HepG2 (cell line): ENCODE results near the gene ASXL1. TPM values are rescaled to one million over a fixed set of nuclear protein-coding genes. Genes with fewer than 3 reads are reported as not detected.
A peak's percentile ranks its signal among the peaks of the same experiment; 100 is the strongest.

ENCODE experiments used
- CCDC6 ChIP-seq: sonication (generic); formaldehyde crosslinking; IDR thresholded peaks from 2 replicates; pipeline ENCODE4 v1.8.1; 2022; ENCODE audit warnings: mild to moderate bottlenecking, missing genetic modification reagents, moderate library complexity
- DBP ChIP-seq: sonication (generic); formaldehyde crosslinking; IDR thresholded peaks from 2 replicates; pipeline ENCODE4 v1.4.0; 2020; ENCODE audit warnings: missing genetic modification reagents; ENCODE audit errors: not compliant biosample characterization
- FOXJ3 ChIP-seq: sonication (generic); formaldehyde crosslinking; IDR thresholded peaks from 2 replicates; pipeline ENCODE4 v1.4.0; 2020; ENCODE audit warnings: missing genetic modification reagents, mild to moderate bottlenecking, borderline replicate concordance
- HNF4G ChIP-seq, 2 experiments: sonication (generic) in 1 of 2; formaldehyde crosslinking in 1 of 2; IDR thresholded peaks; 2 replicates each; pipeline versions ENCODE4 v1.4.0 to v1.6.1; 2011 to 2020; ENCODE audit warnings: borderline replicate concordance in 2 of 2, low read depth in 2 of 2, mild to moderate bottlenecking in 2 of 2, low read length in 1 of 2, missing genetic modification reagents in 1 of 2, moderate library complexity in 1 of 2
- HOXA9 ChIP-seq: sonication (generic); formaldehyde crosslinking; IDR thresholded peaks from 2 replicates; pipeline ENCODE4 v1.8.1; 2022; ENCODE audit warnings: missing genetic modification reagents, mild to moderate bottlenecking, moderate library complexity, borderline replicate concordance
- NFRKB ChIP-seq: fragments of 450-650 bp; IDR thresholded peaks from 2 replicates; pipeline ENCODE4 v1.6.1; 2017
- NFYB ChIP-seq: sonication (generic); formaldehyde crosslinking; IDR thresholded peaks from 2 replicates; pipeline ENCODE4 v1.4.0; 2020; ENCODE audit warnings: missing genetic modification reagents
- RARG ChIP-seq: sonication (generic); formaldehyde crosslinking; IDR thresholded peaks from 2 replicates; pipeline ENCODE4 v1.4.0; 2020; ENCODE audit warnings: low read depth, mild to moderate bottlenecking, missing genetic modification reagents
- RORA ChIP-seq: sonication (generic); formaldehyde crosslinking; IDR thresholded peaks from 2 replicates; pipeline ENCODE4 v1.5.0; 2020; ENCODE audit warnings: mild to moderate bottlenecking, missing genetic modification reagents, moderate library complexity
- ZFP37 ChIP-seq: sonication (generic); formaldehyde crosslinking; IDR thresholded peaks from 2 replicates; pipeline ENCODE4 v1.4.0; 2020; ENCODE audit warnings: missing genetic modification reagents, borderline replicate concordance
- ZNF451 ChIP-seq: sonication (generic); formaldehyde crosslinking; IDR thresholded peaks from 2 replicates; pipeline ENCODE4 v1.5.0; 2020; ENCODE audit warnings: mild to moderate bottlenecking, missing genetic modification reagents
- ZNF543 ChIP-seq: sonication (generic); formaldehyde crosslinking; IDR thresholded peaks from 2 replicates; pipeline ENCODE4 v1.4.0; 2020; ENCODE audit warnings: mild to moderate bottlenecking, missing genetic modification reagents
- ZNF737 ChIP-seq: sonication (generic); formaldehyde crosslinking; IDR thresholded peaks from 2 replicates; pipeline ENCODE4 v1.5.0; 2020; ENCODE audit warnings: missing genetic modification reagents, mild to moderate bottlenecking, borderline replicate concordance
- ZNF879 ChIP-seq: sonication (generic); formaldehyde crosslinking; IDR thresholded peaks from 2 replicates; pipeline ENCODE4 v1.8.1; 2023; ENCODE audit warnings: missing genetic modification reagents
- polyA plus RNA-seq, 8 experiments: library from polyadenylated mRNA; depleted of rRNA in 3 of 8; stranded (reverse) in 7 of 8; unstranded in 1 of 8; fragments of >200 nt; fragmentation: Illumina TruSeq in 4 of 8; extraction: Trizol in 4 of 8; gene quantifications; 2 replicates each; pipeline versions ENCODE4 v1.2.1 to v1.2.3, GENCODE V29; 2011 to 2016; ENCODE audit warnings: low read depth in 4 of 8, missing spikeins in 1 of 8, mixed read lengths in 1 of 8; ENCODE audit not compliant: insufficient read depth in 1 of 8
- total RNA-seq, 5 experiments: library from RNA; depleted of rRNA; stranded (reverse); fragments of >200 nt; fragmentation: Illumina TruSeq; extraction: Trizol; gene quantifications; 2 replicates each; pipeline ENCODE4 v1.2.3, GENCODE V29; 2016; ENCODE audit warnings: low read depth in 1 of 5
- TF ChIP-seq, protein P1 (sequence below): sonication (generic); formaldehyde crosslinking; conservative IDR thresholded peaks from 2 replicates; pipeline ENCODE4 v1.4.0; 2020; ENCODE audit warnings: missing genetic modification reagents
- TF ChIP-seq, protein P2 (sequence below): sonication (generic); formaldehyde crosslinking; IDR thresholded peaks from 2 replicates; pipeline ENCODE4 v1.5.0; 2020; ENCODE audit warnings: missing genetic modification reagents, mild to moderate bottlenecking, borderline replicate concordance
- TF ChIP-seq, protein P3 (sequence below): IDR thresholded peaks from 2 replicates; pipeline ENCODE4 v1.6.1; 2016
- TF ChIP-seq, protein P4 (sequence below): sonication (generic); formaldehyde crosslinking; IDR thresholded peaks from 2 replicates; pipeline ENCODE4 v1.4.0; 2020; ENCODE audit warnings: missing genetic modification reagents, borderline replicate concordance

ASXL1 gene
- total and polyA plus RNA-seq, 2 of the 13 experiments (the other 11 are each of a cell fraction or from before 2014, with no cell fraction given), result 62.1 to 74.8 TPM

GRCh38 chr20:32338665-32339064 is 19.5 kb upstream of the ASXL1 start (continued):
- TF ChIP-seq ZFP37, result no peak
- TF ChIP-seq, protein P1, sequence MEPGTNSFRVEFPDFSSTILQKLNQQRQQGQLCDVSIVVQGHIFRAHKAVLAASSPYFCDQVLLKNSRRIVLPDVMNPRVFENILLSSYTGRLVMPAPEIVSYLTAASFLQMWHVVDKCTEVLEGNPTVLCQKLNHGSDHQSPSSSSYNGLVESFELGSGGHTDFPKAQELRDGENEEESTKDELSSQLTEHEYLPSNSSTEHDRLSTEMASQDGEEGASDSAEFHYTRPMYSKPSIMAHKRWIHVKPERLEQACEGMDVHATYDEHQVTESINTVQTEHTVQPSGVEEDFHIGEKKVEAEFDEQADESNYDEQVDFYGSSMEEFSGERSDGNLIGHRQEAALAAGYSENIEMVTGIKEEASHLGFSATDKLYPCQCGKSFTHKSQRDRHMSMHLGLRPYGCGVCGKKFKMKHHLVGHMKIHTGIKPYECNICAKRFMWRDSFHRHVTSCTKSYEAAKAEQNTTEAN (CRISPR knock-in tag), result no peak
- TF ChIP-seq, protein P2, sequence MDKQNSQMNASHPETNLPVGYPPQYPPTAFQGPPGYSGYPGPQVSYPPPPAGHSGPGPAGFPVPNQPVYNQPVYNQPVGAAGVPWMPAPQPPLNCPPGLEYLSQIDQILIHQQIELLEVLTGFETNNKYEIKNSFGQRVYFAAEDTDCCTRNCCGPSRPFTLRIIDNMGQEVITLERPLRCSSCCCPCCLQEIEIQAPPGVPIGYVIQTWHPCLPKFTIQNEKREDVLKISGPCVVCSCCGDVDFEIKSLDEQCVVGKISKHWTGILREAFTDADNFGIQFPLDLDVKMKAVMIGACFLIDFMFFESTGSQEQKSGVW (CRISPR knock-in tag), result no peak
- TF ChIP-seq ZNF451 (CRISPR knock-in tag), result no peak
- TF ChIP-seq RARG (CRISPR knock-in tag), result no peak
- no peak for TF ChIP-seq ZNF879 (CRISPR knock-in tag)
- TF ChIP-seq, protein P3, sequence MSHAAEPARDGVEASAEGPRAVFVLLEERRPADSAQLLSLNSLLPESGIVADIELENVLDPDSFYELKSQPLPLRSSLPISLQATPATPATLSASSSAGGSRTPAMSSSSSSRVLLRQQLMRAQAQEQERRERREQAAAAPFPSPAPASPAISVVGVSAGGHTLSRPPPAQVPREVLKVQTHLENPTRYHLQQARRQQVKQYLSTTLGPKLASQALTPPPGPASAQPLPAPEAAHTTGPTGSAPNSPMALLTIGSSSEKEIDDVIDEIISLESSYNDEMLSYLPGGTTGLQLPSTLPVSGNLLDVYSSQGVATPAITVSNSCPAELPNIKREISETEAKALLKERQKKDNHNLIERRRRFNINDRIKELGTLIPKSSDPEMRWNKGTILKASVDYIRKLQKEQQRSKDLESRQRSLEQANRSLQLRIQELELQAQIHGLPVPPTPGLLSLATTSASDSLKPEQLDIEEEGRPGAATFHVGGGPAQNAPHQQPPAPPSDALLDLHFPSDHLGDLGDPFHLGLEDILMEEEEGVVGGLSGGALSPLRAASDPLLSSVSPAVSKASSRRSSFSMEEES (CRISPR knock-in tag), result no peak
- no peak for TF ChIP-seq ZNF543 (CRISPR knock-in tag)
- TF ChIP-seq FOXJ3 (CRISPR knock-in tag), result no peak
- no peak for TF ChIP-seq ZNF737 (CRISPR knock-in tag)
- no peak for TF ChIP-seq HNF4G (IDR thresholded peaks at IDR 0.05; ENCODE audit: borderline replicate concordance, low read depth, low read length)
- peak; percentile 65; the same call in 1 of the 2 replicates for TF ChIP-seq HNF4G (CRISPR knock-in tag; IDR thresholded peaks at IDR 0.05; ENCODE audit: borderline replicate concordance, low read depth)
- no peak for TF ChIP-seq NFRKB
- TF ChIP-seq RORA, result no peak
- TF ChIP-seq, protein P4, sequence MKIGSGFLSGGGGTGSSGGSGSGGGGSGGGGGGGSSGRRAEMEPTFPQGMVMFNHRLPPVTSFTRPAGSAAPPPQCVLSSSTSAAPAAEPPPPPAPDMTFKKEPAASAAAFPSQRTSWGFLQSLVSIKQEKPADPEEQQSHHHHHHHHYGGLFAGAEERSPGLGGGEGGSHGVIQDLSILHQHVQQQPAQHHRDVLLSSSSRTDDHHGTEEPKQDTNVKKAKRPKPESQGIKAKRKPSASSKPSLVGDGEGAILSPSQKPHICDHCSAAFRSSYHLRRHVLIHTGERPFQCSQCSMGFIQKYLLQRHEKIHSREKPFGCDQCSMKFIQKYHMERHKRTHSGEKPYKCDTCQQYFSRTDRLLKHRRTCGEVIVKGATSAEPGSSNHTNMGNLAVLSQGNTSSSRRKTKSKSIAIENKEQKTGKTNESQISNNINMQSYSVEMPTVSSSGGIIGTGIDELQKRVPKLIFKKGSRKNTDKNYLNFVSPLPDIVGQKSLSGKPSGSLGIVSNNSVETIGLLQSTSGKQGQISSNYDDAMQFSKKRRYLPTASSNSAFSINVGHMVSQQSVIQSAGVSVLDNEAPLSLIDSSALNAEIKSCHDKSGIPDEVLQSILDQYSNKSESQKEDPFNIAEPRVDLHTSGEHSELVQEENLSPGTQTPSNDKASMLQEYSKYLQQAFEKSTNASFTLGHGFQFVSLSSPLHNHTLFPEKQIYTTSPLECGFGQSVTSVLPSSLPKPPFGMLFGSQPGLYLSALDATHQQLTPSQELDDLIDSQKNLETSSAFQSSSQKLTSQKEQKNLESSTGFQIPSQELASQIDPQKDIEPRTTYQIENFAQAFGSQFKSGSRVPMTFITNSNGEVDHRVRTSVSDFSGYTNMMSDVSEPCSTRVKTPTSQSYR (CRISPR knock-in tag), result no peak
- no peak for TF ChIP-seq HOXA9 (CRISPR knock-in tag)
- no peak for TF ChIP-seq NFYB (CRISPR knock-in tag)
- no peak for TF ChIP-seq CCDC6 (CRISPR knock-in tag)
- no peak for TF ChIP-seq DBP
